T-helper 2 cell treated with Interferon-gamma antibody and Interleukin-4, amounts not matched to agents 100 ng/mL and 5 ng/mL, for 36 hours (primary cell): Measurements from ENCODE around the gene LINC01488. TPM values are rescaled to one million over a fixed set of nuclear protein-coding genes. Genes with fewer than 3 reads are reported as not detected.

ENCODE experiments used
- intact Hi-C: fragments of 100-400 bp; cut with micrococcal nuclease; formaldehyde crosslinking; loops from one replicate; pipeline ENCODE4 v1.15.1; 2023
- total RNA-seq: library from RNA; stranded (reverse); gene quantifications from 2 replicates; pipeline ENCODE4 v1.2.3, GENCODE V29; 2022

The LINC01488 gene
- total RNA-seq, 1 donor from 2014 or later: not detected

DNA sequence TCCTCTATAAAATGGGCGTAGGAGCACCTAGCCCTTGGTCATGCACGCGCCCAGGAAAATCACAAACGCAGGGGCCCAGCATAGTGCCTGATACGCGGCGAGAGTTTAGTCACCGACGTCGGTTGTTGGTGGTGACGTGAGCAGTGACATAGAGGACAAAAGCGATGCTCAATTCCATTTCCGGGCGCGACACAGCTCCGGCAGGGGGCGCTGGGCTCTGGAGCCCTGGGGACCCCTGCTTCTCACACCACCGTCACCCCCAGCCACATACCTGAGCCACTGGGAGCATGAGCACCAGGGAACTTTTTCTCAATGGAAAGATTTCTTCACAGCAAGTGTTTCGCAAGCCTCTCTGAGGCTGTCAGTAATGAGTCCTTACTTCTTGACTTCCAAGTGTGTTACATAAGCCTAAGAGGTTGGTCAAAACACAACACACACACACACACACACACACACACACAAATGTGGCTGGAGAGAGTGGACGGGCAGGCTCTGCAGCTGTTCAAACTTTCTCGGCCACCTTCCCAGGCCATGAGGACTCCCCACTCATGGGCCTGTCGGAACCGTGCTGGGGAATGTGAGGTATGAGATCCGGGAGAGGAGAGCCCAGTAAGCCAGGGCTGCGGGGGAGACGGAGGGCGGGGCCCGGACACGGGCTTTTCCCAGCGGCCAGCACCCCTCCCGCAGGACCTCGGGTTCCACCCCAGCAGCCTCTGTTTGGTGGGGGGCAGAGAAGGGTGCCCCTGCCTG is 36.9 kb upstream of the LINC01488 start:
- intact Hi-C loops: loop anchor here (5.0 kb wide), 2 partner anchors 147 to 397 kb away; partner anchors contain the start of gene TPCN2

DNA sequence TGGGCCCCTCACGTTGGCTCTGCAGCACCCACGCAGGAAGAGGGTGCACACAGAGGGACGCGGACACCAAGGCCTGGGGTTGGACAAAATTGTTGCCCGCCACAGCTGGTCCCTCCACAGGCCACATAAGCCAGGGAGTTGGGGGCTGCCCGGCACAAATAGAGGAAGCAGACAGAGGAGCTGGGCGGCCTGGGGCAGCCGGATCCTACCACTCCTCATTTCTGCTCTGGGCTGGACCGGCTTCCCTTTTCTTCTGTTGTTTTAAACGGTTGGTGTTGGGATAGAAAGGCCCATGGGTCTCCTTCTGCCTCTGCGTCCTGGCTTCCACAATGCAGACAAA is 36.4 kb upstream of the LINC01488 start:
- intact Hi-C loops: no loop called here

DNA sequence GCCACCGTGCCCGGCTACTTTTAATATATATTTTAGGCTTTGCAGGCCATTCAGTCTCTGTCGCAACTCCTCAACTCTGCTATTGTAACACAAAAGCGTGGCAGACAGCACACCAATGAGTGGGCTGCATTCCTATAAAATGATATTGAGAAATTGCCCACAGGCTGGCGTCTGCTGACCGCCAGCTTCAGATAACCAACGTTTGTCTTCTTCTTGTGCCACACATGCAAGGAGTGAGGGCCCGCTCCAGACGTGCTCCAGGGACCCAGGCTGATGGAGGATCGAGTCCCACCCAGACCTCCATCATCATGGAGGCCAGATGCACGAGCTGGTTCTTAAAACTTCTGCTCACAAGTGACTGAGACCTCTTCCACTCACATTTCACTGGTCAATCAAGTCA is 35.4 kb upstream of the LINC01488 start:
- intact Hi-C loops: no loop called here

- intact Hi-C loops: no loop called here
These were observed 33.7 kb upstream of the LINC01488 start for GRCh38 chr11:69447786-69448185.

DNA sequence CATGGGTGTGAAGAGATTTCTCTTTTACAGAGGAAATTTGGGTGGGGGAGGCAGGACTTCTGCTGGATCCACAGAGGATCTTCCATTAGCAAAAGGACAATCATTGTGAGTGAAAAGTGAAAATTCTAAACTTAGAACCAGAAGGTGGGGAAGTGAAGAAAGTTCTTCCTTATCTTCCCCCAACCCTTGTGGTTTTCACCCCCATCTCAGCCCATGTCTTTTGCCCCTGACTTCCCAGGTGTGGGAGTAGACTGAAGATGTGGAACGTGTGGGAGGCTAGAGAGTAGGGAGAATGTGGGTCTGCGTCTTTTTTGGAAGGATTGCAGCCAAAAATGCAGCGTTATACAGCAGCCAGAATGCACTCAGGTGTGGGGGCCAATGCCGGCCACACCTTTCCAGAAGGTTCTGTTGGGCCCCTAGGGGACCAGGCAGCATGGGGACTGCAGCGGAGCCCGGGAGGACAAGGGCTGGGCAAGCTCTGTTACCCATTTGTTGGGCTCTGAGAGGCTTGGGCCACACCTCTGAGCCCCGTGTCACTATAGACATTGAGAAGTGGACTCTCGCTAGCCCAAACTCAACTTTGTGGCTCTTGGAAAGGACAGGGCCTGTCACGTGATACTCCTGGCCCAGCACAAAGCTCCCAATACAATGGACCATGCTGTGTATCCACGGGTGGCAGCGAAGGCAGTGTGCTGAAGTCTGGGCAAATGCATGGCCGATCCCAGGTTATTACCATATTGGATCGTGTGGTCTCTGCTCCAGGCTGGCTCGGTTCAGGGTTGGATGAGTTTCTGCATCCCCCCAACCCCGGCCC is 32.8 kb upstream of the LINC01488 start:
- intact Hi-C loops: no loop called here

DNA sequence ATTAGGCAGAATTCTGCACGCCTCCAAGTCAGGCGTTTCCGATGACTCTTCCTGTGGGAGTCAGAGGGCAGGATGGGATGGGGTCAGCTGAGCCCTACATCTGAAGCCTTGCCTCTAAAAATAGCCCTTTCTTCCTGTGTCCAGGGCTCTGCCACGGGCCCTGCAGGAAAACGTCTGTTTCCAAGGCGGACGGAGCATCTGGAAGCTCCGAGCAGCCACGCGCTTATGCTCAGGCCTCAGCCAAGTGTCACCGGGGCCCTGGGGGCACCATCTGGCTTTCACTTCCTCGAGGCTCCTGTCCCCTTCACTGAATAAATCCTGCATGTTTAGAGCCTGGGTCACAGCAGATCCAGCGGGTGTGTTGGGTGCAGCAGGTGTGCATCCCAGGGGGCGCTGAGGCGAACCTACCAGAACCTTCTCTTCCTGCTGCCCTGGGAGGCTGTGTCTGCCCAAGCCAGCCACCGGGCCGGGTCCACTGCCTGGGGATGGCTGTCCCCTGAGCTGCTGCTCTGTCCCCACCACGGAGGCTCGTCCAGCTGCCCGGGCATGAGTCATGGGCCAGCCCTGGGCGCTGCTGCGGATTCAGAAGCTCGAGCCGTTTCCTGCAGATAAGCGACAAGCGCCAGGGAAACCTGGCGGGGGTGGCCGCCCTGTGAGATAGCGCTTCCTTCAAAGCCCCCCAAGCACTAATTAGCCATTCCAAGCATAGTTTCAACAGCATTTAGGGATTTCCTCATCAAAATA is 32.0 kb upstream of the LINC01488 start:
- intact Hi-C loops: no loop called here

GRCh38 chr11:69450064-69450856 is 31.2 kb upstream of the LINC01488 start:
- intact Hi-C loops: no loop called here

GRCh38 chr11:69450857-69451220 is 30.6 kb upstream of the LINC01488 start:
- intact Hi-C loops: no loop called here

- intact Hi-C loops: no loop called here
These were observed 30.2 kb upstream of the LINC01488 start for GRCh38 chr11:69451289-69451688.

- intact Hi-C loops: no loop called here
These were observed 29.1 kb upstream of the LINC01488 start for GRCh38 chr11:69452206-69452987.

DNA sequence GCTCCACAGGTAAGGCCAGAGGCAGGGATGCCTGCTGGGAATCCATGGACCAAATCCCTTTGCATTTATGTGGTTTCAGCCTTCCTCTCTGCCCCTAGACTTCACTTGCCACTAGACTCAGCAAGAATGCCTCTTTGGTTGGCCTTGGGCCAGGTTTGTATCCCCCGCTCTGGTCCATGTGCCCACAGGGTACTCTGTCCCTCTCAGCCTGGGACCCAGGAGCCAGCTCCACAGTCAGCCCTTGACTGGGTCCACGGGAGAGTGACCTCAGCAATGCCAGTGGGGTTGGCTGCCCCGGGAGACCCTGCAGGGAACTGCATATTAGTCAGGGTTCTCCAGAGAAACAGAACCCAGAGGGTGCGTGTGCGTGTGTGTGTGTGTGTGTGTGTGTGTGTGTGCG is 28.3 kb upstream of the LINC01488 start:
- intact Hi-C loops: no loop called here

GRCh38 chr11:69454018-69454417 is 27.4 kb upstream of the LINC01488 start:
- intact Hi-C loops: no loop called here

- intact Hi-C loops: no loop called here
These were observed 25.5 kb upstream of the LINC01488 start for GRCh38 chr11:69455969-69456368.

DNA sequence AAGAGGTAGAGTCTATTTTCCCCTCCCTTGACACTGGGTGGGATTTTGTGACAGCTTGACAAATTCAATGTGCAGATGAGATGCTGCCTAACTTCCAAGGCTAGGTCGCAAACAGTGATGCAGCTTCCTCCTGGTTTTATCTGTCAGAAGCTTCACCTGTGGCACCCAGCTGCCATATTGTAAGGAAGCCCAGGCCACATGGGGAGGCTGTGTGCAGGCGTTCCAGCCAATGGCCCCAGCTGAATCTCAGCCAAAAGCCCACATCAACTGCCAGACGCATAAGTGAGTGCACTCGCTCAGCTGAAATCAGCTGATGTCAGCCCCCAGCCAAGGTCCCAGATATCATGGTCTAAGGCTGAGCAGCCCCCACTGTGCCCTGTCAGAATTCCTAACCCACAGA is 24.8 kb upstream of the LINC01488 start:
- intact Hi-C loops: no loop called here

GRCh38 chr11:69459848-69460539 is 21.5 kb upstream of the LINC01488 start:
- intact Hi-C loops: no loop called here

GRCh38 chr11:69460540-69461257 is 20.8 kb upstream of the LINC01488 start:
- intact Hi-C loops: no loop called here

DNA sequence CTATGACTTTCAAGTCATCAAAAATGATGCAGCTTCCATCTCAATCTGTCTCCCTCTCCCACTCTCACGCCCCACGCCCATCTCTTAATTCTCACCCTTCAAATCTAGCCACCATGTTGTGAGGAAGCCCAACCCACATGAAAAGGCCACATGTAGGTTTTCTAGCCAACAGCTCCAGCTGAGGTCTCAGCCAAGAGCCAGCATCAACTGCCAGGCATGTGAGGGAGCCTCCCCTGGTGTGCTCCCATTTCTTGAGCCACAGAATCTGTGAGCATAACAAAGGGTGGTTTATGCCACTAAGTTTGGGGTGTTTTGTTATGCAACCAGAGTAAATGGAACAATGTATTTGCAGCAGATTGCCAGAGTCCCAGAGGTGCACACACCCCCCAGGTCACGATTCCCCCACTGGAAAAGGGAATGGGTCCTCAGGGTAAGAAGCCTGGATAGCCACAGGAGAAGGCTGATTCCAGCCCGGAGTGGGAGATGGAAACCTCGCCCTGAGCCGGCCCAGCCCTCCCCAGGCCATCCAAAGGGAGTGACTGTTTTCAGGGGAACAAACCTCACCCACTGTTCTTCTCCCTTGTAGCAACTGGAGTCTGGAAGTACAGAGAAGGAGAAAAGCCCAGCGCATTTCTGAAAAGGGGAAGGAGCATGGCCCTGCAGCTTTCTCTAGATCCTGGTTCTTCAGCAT is 20.0 kb upstream of the LINC01488 start:
- intact Hi-C loops: no loop called here

DNA sequence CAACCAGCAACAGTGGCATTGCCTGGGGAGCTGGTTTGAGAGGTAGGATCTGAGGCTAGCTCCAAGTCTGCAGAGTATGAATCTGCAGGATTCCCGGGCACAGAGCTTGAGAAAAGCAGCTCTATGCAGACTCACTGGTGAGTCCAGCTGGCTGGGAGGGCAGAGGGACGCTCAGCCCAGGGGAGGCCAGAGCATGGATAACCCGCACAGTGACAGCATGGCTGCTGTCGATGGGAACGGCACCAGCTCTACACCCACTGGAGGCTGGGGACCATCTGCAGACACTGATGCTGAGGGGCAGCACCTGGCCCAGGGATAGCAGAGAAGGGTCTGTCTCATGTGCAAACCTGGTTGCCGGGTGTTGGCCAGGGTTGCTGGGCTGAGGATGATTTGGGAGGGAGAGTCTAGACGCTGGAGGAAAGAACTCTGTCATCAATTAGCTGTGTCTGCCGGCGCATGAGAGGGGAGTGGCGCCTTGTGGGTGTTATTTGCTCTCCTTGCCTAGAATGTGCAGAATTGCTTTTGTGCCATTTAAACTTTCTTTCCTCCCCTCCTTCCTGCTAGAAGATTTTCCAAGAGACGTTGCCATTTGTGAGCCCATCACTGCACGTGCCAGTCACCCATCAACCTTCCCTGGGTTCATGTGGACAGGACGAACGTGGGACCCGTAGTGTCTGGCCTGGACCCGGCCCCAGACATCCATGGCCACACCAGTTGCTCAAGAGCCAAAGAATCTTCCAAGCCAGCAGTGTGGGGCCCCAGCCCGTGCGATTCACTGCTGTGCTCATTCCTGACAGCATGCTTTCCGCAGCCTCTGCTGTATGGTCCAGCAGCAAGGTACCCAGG is 19.1 kb upstream of the LINC01488 start:
- intact Hi-C loops: no loop called here
